ENCODE measurements around the gene BOLL. TPM values are rescaled to one million over a fixed set of nuclear protein-coding genes. Genes with fewer than 3 reads are reported as not detected.
"Not testable (repeated sequence)": the region's sequence is repeated elsewhere in the genome, so short reads cannot be mapped to it uniquely, and the experiment has no call there.

BOLL gene
- total and polyA plus RNA-seq, 11 donors: 0.08 to 0.21 (median 0.12) TPM; not detected in 8

- ATAC-seq: no peak
- no peak overlapping the region for H3K27ac ChIP-seq
- WGBS, 4 donors: 62 to 72% (median 69%) methylated on average over 3 to 4 of the region's 4 CpGs
- H3K4me3 ChIP-seq: no peak overlapping the region
- H3K9me3 ChIP-seq: peaks cover 0 to 20% (median 12%) of the 10 kb centered on the region in 12 donors
- H3K4me1 ChIP-seq: no peaks in the 10 kb centered on the region
- TF ChIP-seq CTCF (IDR thresholded peaks at IDR 0.05): no peak
- TF ChIP-seq POLR2A (IDR thresholded peaks at IDR 0.05): no peak
- intact Hi-C loops (cut with DNase I): no loop called here
- no peaks in the 10 kb centered on the region for H3K27me3 ChIP-seq
- DNase-seq: no peak
- no peaks in the 10 kb centered on the region for H3K36me3 ChIP-seq
Measured at GRCh38 chr2:197759013-197759412, 26.1 kb downstream of the BOLL start.

- intact Hi-C loops (cut with DNase I): no loop called here
- Histone ChIP-seq H3K27ac (no peak overlapping the region), H3K9me3 (no peaks in the 10 kb centered on the region), H3K36me3 (no peaks in the 10 kb centered on the region), H3K4me1 (no peaks in the 10 kb centered on the region), H3K4me3 (no peak overlapping the region), H3K27me3 (no peaks in the 10 kb centered on the region)
- DNase-seq (no peak), ATAC-seq (no peak)
- TF ChIP-seq POLR2A (IDR thresholded peaks at IDR 0.05): no peak
- TF ChIP-seq CTCF (IDR thresholded peaks at IDR 0.05): no peak
Measured at GRCh38 chr2:197740200-197740599, 44.9 kb downstream of the BOLL start.

GRCh38 chr2:197728555-197729544 is 56.3 kb downstream of the BOLL start:
- H3K9me3 ChIP-seq; H3K4me3 ChIP-seq; H3K36me3 ChIP-seq; H3K27ac ChIP-seq; H3K27me3 ChIP-seq; H3K4me1 ChIP-seq; intact Hi-C loops (cut with DNase I); DNase-seq; ATAC-seq: not testable (repeated sequence)
- 91 to 94% (median 92%) methylated on average over 25 to 32 of the region's 32 CpGs for WGBS, 4 donors

GRCh38 chr2:197727011-197727410 is 58.1 kb downstream of the BOLL start:
- intact Hi-C loops (cut with DNase I): no loop called here
- H3K27ac ChIP-seq: no peak overlapping the region
- no peaks in the 10 kb centered on the region for H3K4me1 ChIP-seq
- no peaks in the 10 kb centered on the region for H3K9me3 ChIP-seq
- no peaks in the 10 kb centered on the region for H3K27me3 ChIP-seq
- DNase-seq: no peak
- H3K36me3 ChIP-seq: no peaks in the 10 kb centered on the region
- ATAC-seq: no peak
- H3K4me3 ChIP-seq: no peak overlapping the region
- TF ChIP-seq CTCF (IDR thresholded peaks at IDR 0.05) (no peak), POLR2A (IDR thresholded peaks at IDR 0.05) (no peak)

All from heart left ventricle (tissue), 16 donors.